ENCODE data around the gene ATP5MC2. TPM values are rescaled to one million over a fixed set of nuclear protein-coding genes. Genes with fewer than 3 reads are reported as not detected.
"Not testable (repeated sequence)": the region's sequence is repeated elsewhere in the genome, so short reads cannot be mapped to it uniquely, and the experiment has no call there.

ATP5MC2 gene
- total RNA-seq: 100 to 1,000 TPM; 235 to 250 TPM
- 100 to 1,000 TPM; 519 to 658 (median 605) TPM for polyA plus RNA-seq
- 86.3 to 147 (median 101) reads per million in 6 experiments for total RNA-seq

DNA sequence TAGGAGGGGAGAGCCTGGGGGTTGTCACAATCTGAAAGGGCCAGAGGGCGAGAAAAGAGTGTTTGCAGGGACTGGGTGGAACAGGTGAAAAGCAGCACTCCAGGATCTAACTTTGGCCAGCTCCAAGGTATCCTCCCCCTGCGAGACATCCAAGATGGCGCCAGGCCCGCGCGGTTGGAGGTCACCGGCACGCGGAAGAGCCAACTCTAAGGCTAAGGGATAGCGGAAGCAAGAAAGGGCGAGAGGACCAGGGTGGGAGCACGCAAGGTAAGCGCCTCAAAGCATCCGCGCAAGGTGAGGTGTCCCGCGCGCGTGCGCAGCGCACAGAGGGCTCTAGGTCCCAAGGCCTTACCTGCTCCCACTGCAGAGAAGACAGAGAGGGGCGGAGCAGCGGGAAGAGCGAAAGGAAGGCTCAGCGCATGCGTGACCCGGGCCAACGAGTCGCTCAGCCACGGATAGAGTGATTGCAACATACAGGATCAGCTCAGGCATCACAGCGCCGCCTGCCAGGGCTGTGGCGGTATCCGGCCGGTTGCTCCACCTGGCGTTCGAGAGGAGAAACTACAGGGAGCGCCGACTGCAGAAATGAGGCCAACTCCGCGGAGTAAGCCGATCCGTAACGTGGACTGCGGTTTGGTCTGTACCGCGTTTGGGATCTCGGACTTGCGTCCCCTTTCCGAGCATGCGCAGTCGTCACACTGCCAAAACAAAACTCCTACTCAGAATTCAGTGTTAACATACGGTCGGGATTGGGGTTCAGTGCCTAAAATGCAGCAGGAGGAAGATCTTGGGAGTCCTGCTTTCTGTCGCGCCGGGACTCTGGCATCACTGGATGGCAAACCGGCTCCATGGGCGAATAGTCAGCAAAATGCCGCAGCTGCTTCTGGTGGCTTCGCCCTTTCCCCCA lies at the start of gene ATP5MC2:
TSS of gene ATP5MC2 (minus strand) at position 383 of the 907 bp plus-strand sequence. CDS start 3,469 bp downstream, outside the sequence.
- Mint-ChIP-seq H3K4me1 (peaks cover 6 to 43% (median 29%) of the 10 kb centered on the region in 4 donors), H3K4me3 (peak within 1 kb of the TSS; percentile 92 to 99 (median 96)), H3K36me3 (peaks cover 0 to 27% (median 3%) of the 10 kb centered on the region in 3 donors), H3K27me3 (peaks cover 7 to 27% (median 14%) of the 10 kb centered on the region in 5 donors), H3K27ac (peak within 1 kb of the TSS; percentile 95 to 99 (median 98)), H3K9me3 (no peaks in the 10 kb centered on the region)
- peak; percentile 91 to 92 for ATAC-seq
- DNase-seq: peak; percentile 95 to 98 (median 97)
- POLR2A ChIA-PET: interaction anchor here (0.5 to 3.1 kb wide), 16 partner anchors 11 to 429 kb away, joined by 3 to 18 read pairs (median 4); partner anchors contain the start of genes ATF7, CISTR, MYG1 and PRR13

DNA sequence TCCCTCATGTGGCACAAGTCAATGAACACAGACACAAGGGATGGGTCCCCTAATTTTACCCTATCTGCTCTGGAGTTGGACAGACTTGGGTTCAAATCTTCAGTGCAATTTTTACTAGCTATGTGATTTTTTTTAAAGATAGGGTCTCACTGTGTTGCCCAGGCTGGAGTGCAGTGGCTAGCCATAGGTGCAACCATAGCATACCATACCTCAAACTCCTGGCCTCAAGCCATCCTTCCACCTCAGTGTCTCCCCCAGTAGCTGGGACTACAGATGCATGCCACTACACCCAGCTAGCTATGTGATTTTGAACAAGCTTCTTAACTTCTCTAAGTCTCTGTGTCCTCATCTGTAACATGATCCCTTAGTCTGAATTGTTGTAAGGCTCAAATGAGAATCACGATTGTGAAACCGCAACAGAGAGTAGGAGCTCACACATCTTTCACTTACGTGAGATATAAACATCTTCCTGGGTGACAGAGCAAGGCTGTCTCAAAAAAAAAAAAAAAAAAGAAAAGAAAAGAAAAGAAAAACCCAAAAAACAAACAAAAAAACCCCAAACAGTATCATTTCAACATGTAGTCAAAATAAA lies 46.7 kb upstream of the ATP5MC2 start:
- no peak overlapping the region for H3K27ac Mint-ChIP-seq
- peaks cover 9 to 66% (median 33%) of the 10 kb centered on the region in 3 donors for H3K36me3 Mint-ChIP-seq
- no peak overlapping the region for H3K4me3 Mint-ChIP-seq
- no peaks in the 10 kb centered on the region for H3K27me3 Mint-ChIP-seq
- no peak for DNase-seq
- POLR2A ChIA-PET: interaction anchor here (0.9 kb wide), 1 partner anchor 14 kb away, joined by 3 read pairs; no protein-coding TSS in a partner anchor
- no peak for ATAC-seq
- H3K9me3 Mint-ChIP-seq: no peaks in the 10 kb centered on the region
- peaks cover 13 to 32% (median 20%) of the 10 kb centered on the region in 4 donors for H3K4me1 Mint-ChIP-seq

DNA sequence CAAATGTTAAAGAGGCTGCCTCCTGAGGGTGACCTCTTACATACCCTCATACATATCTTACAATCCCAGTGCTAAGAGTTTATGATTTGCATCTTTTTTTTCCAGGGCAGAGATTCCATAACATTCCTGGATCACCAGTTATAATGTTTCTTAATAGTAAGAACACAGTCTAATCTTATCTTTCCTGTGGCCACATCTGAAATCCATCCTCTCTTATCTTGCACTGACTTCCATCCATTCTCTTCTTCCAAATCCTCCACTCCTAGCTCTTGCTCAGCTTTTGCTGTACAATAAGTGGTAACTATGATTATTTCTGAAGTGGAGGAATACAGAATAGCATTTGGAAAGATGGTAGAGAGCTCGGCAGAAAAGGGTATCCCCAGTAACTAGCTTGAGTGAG lies 45.1 kb upstream of the ATP5MC2 start:
- H3K4me3 Mint-ChIP-seq: no peak overlapping the region
- H3K4me1 Mint-ChIP-seq: peaks cover 4 to 16% (median 6%) of the 10 kb centered on the region in 4 donors
- DNase-seq (no peak), ATAC-seq (no peak)
- no peaks in the 10 kb centered on the region for H3K27me3 Mint-ChIP-seq
- H3K9me3 Mint-ChIP-seq: no peaks in the 10 kb centered on the region
- peaks cover 9 to 79% (median 39%) of the 10 kb centered on the region in 3 donors for H3K36me3 Mint-ChIP-seq
- H3K27ac Mint-ChIP-seq: no peak overlapping the region
- POLR2A ChIA-PET: no interaction called here

DNA sequence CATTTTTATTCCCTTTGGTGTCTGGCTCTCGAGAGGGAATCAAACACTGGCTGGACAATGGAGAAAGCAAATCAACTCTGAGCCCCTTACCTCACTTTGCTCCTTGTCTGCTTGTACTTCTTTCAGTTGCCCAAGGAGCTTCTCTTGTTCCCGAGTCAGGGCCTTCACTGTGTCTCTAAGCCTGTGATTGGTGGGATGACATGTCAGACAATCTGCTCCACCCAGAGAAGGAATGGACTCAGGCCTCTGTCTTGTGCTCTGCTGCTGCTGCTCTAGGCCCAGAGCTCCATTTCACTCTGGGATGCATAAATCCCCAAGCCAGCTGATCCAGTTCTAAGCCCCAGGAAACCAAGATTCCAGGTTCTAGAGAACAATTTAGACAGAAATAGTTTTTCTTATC lies 43.8 kb upstream of the ATP5MC2 start:
- POLR2A ChIA-PET: no interaction called here
- peak overlapping the region in 1 of 10 donors; percentile 62 for H3K27ac Mint-ChIP-seq
- H3K27me3 Mint-ChIP-seq: no peaks in the 10 kb centered on the region
- ATAC-seq (no peak), DNase-seq (no peak)
- H3K9me3 Mint-ChIP-seq: no peaks in the 10 kb centered on the region
- H3K4me3 Mint-ChIP-seq: no peak overlapping the region
- H3K36me3 Mint-ChIP-seq: peaks cover 9 to 85% (median 42%) of the 10 kb centered on the region in 3 donors
- peaks cover 0 to 5% (median 0%) of the 10 kb centered on the region in 4 donors for H3K4me1 Mint-ChIP-seq

DNA sequence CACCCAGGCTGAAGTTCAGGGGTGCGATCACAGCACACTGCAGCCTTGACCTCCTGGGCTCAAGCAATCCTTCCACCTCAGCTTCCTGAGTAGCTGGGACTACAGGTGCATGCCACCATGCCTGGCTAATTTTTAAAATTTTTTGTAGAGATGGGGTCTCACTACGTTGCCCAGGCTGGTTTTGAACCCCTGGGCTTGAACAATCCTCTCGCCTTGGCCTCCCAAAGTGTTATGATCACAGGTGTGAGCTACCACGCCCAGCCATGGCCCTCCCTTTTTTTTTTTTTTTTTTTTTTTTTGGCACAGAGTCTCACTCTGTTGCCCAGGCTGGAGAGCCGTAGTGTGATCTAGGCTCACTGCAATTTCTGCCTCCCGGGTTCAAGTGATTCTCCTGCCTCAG lies 42.7 kb upstream of the ATP5MC2 start:
- DNase-seq, H3K4me1 Mint-ChIP-seq, H3K9me3 Mint-ChIP-seq, H3K4me3 Mint-ChIP-seq, H3K27ac Mint-ChIP-seq, ATAC-seq, H3K27me3 Mint-ChIP-seq: not testable (repeated sequence)
- peaks cover 9 to 80% (median 43%) of the 10 kb centered on the region in 3 donors for H3K36me3 Mint-ChIP-seq
- POLR2A ChIA-PET: interaction anchor here (0.6 to 0.7 kb wide), 2 partner anchors 20 to 491 kb away, joined by 4 to 6 read pairs; no protein-coding TSS in a partner anchor

DNA sequence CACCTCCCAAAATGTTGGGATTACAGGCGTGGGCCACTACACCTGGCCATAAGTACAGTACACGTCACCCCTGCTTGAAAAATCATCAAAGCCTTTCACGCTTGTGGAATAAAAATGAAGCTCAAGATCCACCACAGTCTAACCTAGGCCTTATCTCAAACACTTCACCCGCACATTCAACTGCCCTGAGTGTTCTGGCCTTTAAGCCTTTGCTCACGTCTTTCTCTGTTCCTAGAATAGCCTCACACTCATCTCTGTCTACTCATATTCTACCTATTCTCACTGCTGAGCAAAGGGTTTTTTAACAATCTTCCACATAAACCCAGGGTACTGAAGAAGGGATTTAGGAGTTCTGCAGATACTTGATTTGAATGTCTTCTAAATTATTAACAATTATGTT lies 41.4 kb upstream of the ATP5MC2 start:
- peaks cover 0 to 4% (median 0%) of the 10 kb centered on the region in 4 donors for H3K4me1 Mint-ChIP-seq
- POLR2A ChIA-PET: interaction anchor here (0.6 kb wide), 1 partner anchor 11 kb away, joined by 3 read pairs; no protein-coding TSS in a partner anchor
- H3K27me3 Mint-ChIP-seq: no peaks in the 10 kb centered on the region
- H3K27ac Mint-ChIP-seq: peak overlapping the region in 1 of 10 donors; percentile 52
- H3K36me3 Mint-ChIP-seq: peaks cover 9 to 79% (median 37%) of the 10 kb centered on the region in 3 donors
- DNase-seq (no peak), ATAC-seq (no peak)
- H3K9me3 Mint-ChIP-seq: no peaks in the 10 kb centered on the region
- H3K4me3 Mint-ChIP-seq: no peak overlapping the region

DNA sequence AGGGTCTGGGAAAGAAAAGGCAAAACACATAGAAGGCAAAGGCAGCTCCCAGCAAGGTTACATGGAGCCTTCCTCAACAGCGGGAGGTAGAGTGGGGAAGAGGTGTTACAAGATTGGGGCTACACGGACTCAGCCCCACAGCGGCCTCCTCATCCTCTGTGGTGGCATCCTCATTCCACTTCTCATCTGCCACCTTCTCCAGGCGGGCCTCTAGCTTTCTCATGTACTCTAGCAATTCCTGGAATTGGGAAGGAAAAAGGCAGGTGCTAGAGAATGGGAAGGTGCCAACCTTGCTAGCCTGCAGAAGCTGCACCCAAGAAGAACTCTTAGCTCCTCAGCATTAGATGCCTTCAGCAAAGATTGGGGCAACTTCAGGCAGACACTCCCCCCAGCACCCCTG lies 38.1 kb upstream of the ATP5MC2 start:
- Mint-ChIP-seq H3K9me3 (no peaks in the 10 kb centered on the region), H3K27ac (no peak overlapping the region), H3K4me3 (no peak overlapping the region), H3K36me3 (peaks cover 0 to 53% (median 12%) of the 10 kb centered on the region in 3 donors), H3K27me3 (no peaks in the 10 kb centered on the region), H3K4me1 (peaks cover 0 to 4% (median 2%) of the 10 kb centered on the region in 4 donors)
- DNase-seq (no peak), ATAC-seq (no peak)
- POLR2A ChIA-PET: no interaction called here

DNA sequence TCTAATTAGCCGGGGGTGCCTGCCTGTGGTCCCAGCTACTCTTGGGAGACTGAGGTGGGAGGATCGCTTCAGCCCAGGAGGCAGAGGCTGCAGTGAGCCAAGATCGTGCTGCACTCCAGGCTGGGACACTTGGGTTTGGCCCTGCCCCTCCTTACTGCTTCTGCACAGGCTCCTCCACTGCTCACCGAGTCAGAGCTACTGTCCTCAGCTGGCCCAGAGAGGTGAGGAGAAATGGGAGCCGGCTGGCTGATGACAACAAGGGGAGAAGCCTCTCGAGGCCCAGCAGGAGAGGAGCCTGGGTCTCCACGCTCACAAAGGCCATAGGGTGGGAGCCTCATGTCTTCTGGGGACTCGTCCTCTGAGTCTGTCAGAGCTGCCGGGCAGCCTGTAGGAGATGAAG lies 37.6 kb upstream of the ATP5MC2 start:
- Mint-ChIP-seq H3K4me1 (peaks cover 0 to 4% (median 2%) of the 10 kb centered on the region in 4 donors), H3K27me3 (no peaks in the 10 kb centered on the region), H3K4me3 (no peak overlapping the region), H3K9me3 (no peaks in the 10 kb centered on the region), H3K27ac (peak overlapping the region in 1 of 10 donors; percentile 50), H3K36me3 (peaks cover 0 to 51% (median 12%) of the 10 kb centered on the region in 3 donors)
- ATAC-seq (no peak), DNase-seq (no peak)
- POLR2A ChIA-PET: no interaction called here

DNA sequence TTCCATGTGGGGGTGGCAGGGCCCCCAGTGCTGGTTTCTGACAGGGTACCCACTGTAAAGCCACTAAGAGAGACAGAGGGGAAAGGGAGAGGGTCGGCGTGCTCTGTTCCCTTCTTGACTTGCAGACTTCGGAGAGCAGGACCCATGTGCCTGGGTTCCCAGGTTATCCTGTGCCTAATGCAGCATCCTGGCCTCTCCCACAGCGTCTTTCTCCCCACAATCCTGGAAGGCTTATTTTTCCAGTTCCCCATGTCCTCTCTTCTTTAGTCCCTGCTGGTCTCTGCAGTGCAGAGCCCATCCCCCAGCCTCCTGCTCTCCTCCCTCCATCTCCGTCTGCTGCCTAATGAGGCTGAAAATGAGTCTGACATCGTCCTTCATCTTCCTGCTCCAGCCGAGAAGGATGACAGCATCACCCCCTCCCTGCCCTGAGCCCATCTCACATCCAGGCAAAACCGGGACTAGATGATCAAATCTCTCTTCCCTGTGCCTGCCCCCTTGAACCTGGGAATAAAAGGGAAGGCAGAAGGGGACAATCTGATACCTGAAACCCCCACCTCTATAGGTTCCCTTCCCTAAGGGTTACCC lies 36.3 kb upstream of the ATP5MC2 start:
- Mint-ChIP-seq H3K9me3 (no peaks in the 10 kb centered on the region), H3K27ac (peak overlapping the region in 1 of 10 donors; percentile 63), H3K36me3 (peaks cover 0 to 43% (median 12%) of the 10 kb centered on the region in 3 donors), H3K27me3 (peaks cover 0 to 4% (median 2%) of the 10 kb centered on the region in 5 donors), H3K4me3 (no peak overlapping the region), H3K4me1 (peaks cover 0 to 6% (median 2%) of the 10 kb centered on the region in 4 donors)
- POLR2A ChIA-PET: no interaction called here
- no peak for ATAC-seq
- no peak for DNase-seq

DNA sequence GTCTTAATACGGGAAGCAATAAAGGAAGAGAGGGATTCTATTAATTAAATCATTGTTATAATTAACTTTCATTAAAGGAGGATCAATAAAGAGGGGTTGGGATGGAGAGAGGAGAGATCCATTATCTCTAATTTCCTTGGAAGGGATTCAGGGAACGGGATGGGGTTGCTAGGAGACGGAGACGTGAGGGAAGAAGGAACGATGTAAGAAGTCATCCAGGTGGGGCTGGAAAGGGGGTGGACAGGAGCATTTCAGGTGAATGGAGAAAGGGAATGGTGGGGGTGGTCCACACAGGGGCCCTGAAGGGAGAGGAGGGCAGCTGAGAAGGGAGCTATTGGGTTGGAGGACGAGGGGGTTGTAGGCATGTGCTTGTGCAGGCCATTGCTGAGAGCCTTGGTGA lies 34.2 kb upstream of the ATP5MC2 start:
- Mint-ChIP-seq H3K27me3 (peaks cover 8 to 16% (median 12%) of the 10 kb centered on the region in 5 donors), H3K4me3 (no peak overlapping the region), H3K9me3 (no peaks in the 10 kb centered on the region), H3K27ac (peak overlapping the region in 1 of 10 donors; percentile 16), H3K36me3 (peaks cover 0 to 29% (median 6%) of the 10 kb centered on the region in 3 donors), H3K4me1 (peaks cover 0 to 6% (median 2%) of the 10 kb centered on the region in 4 donors)
- ATAC-seq: no peak
- POLR2A ChIA-PET: interaction anchor here (0.5 kb wide), 1 partner anchor 514 kb away, joined by 3 read pairs; no protein-coding TSS in a partner anchor
- DNase-seq: no peak

DNA sequence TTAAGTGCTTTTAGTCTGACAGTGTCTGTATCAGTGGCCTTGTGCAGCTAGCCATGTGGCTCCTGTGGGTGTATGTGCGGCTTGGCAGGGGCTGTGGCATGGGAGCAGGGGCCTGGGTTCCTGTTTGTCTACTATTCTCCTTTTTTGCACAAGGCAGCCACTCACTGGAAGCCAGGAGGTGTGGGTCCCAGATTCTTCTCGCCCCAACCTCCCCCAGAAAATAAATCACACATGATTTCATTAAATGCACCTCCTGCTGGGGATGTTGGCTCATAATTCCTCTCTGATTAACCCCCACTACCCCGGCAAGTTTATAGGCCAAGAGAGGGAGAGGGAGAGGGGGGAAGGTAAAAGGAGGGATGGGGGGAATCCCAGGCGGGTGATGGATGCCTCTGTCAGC lies 33.8 kb upstream of the ATP5MC2 start:
- H3K9me3 Mint-ChIP-seq: no peaks in the 10 kb centered on the region
- no peak overlapping the region for H3K4me3 Mint-ChIP-seq
- no peak for DNase-seq
- H3K27me3 Mint-ChIP-seq: peaks cover 9 to 20% (median 14%) of the 10 kb centered on the region in 5 donors
- ATAC-seq: no peak
- H3K4me1 Mint-ChIP-seq: peaks cover 0 to 6% (median 2%) of the 10 kb centered on the region in 4 donors
- no peak overlapping the region for H3K27ac Mint-ChIP-seq
- H3K36me3 Mint-ChIP-seq: peaks cover 0 to 25% (median 2%) of the 10 kb centered on the region in 3 donors
- POLR2A ChIA-PET: interaction anchor here (0.5 kb wide), 1 partner anchor 514 kb away, joined by 3 read pairs; no protein-coding TSS in a partner anchor

DNA sequence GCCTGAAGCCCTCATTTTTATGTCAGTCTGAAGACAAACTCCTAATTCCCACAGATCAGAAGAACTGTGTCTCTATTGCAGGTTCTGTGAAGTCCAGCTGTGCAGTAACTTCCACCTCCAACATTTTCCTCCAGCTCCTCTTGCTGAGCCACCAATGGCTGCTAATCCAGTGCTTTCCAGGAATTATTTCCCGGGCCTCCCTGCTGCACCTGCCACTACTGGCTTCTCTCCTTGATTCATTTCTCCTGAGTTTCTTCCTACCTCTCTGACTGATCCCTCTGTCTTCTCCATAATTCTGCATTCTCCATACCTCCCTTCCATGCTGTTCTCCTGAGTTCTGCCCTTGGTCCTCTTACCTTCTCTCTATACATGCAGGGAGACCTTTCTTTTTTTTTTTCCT lies 30.2 kb upstream of the ATP5MC2 start:
- ATAC-seq: no peak
- Mint-ChIP-seq H3K36me3 (peaks cover 0 to under 1% (median 0%) of the 10 kb centered on the region in 3 donors), H3K9me3 (no peaks in the 10 kb centered on the region), H3K4me3 (no peak overlapping the region), H3K27ac (no peak overlapping the region), H3K27me3 (peaks cover 30 to 54% (median 39%) of the 10 kb centered on the region in 5 donors), H3K4me1 (peaks cover 0 to 5% (median 3%) of the 10 kb centered on the region in 4 donors)
- DNase-seq: no peak
- POLR2A ChIA-PET: interaction anchor here (0.9 kb wide), 1 partner anchor 9 kb away, joined by 3 read pairs; no protein-coding TSS in a partner anchor

All from naive thymus-derived CD8-positive, alpha-beta T cell (primary cell).